ENCODE results near the gene ROCK2.
A peak's percentile ranks its signal among the peaks of the same experiment; 100 is the strongest.
"Not testable (repeated sequence)": the region's sequence is repeated elsewhere in the genome, so short reads cannot be mapped to it uniquely, and the experiment has no call there.

ROCK2 gene

GRCh38 chr2:11337909-11338308 lies 6.5 kb downstream of the ROCK2 start:
- Histone ChIP-seq H3K4me3 (ENCODE audit: low read length) (no peak overlapping the region), H3K27me3 (replicated peaks; ENCODE audit: control insufficient read depth, insufficient read depth, low read length) (no peaks in the 10 kb centered on the region), H3K36me3 (ENCODE audit: control insufficient read depth, insufficient read depth, low read length, severe bottlenecking) (peaks cover 3% of the 10 kb centered on the region), H3K9me3 (ENCODE audit: control insufficient read depth, low read length) (no peaks in the 10 kb centered on the region), H3K4me1 (ENCODE audit: control insufficient read depth, insufficient read depth, low read length) (peaks cover 60% of the 10 kb centered on the region), H3K9ac (ENCODE audit: low read length) (no peak overlapping the region)
- no peak for DNase-seq (ENCODE audit: low read depth)

- no peak overlapping the region for H3K9ac ChIP-seq (ENCODE audit: low read length)
- H3K4me1 ChIP-seq (ENCODE audit: control insufficient read depth, insufficient read depth, low read length) = peaks cover 53% of the 10 kb centered on the region
- no peak overlapping the region for H3K4me3 ChIP-seq (ENCODE audit: low read length)
- no peaks in the 10 kb centered on the region for H3K27me3 ChIP-seq (replicated peaks; ENCODE audit: control insufficient read depth, insufficient read depth, low read length)
- DNase-seq (ENCODE audit: low read depth) = no peak
- H3K9me3 ChIP-seq (ENCODE audit: control insufficient read depth, low read length) = no peaks in the 10 kb centered on the region
- peaks cover 3% of the 10 kb centered on the region for H3K36me3 ChIP-seq (ENCODE audit: control insufficient read depth, insufficient read depth, low read length, severe bottlenecking)
These were observed 8.2 kb downstream of the ROCK2 start for GRCh38 chr2:11336189-11336588.

GRCh38 chr2:11333427-11334183 lies 10.8 kb downstream of the ROCK2 start:
- DNase-seq (ENCODE audit: low read depth) = no peak
- Histone ChIP-seq H3K9me3 (ENCODE audit: control insufficient read depth, low read length) (no peaks in the 10 kb centered on the region), H3K27me3 (replicated peaks; ENCODE audit: control insufficient read depth, insufficient read depth, low read length) (no peaks in the 10 kb centered on the region), H3K4me3 (ENCODE audit: low read length) (no peak overlapping the region), H3K36me3 (ENCODE audit: control insufficient read depth, insufficient read depth, low read length, severe bottlenecking) (peaks cover 3% of the 10 kb centered on the region), H3K4me1 (ENCODE audit: control insufficient read depth, insufficient read depth, low read length) (peaks cover 45% of the 10 kb centered on the region), H3K9ac (ENCODE audit: low read length) (no peak overlapping the region)

GRCh38 chr2:11332596-11332995 lies 11.8 kb downstream of the ROCK2 start:
- H3K9ac ChIP-seq (ENCODE audit: low read length) = no peak overlapping the region
- H3K4me3 ChIP-seq (ENCODE audit: low read length) = no peak overlapping the region
- no peaks in the 10 kb centered on the region for H3K27me3 ChIP-seq (replicated peaks; ENCODE audit: control insufficient read depth, insufficient read depth, low read length)
- H3K4me1 ChIP-seq (ENCODE audit: control insufficient read depth, insufficient read depth, low read length) = peaks cover 42% of the 10 kb centered on the region
- peaks cover 3% of the 10 kb centered on the region for H3K36me3 ChIP-seq (ENCODE audit: control insufficient read depth, insufficient read depth, low read length, severe bottlenecking)
- no peak for DNase-seq (ENCODE audit: low read depth)
- no peaks in the 10 kb centered on the region for H3K9me3 ChIP-seq (ENCODE audit: control insufficient read depth, low read length)

- no peaks in the 10 kb centered on the region for H3K36me3 ChIP-seq (ENCODE audit: control insufficient read depth, insufficient read depth, low read length, severe bottlenecking)
- no peaks in the 10 kb centered on the region for H3K27me3 ChIP-seq (replicated peaks; ENCODE audit: control insufficient read depth, insufficient read depth, low read length)
- no peaks in the 10 kb centered on the region for H3K9me3 ChIP-seq (ENCODE audit: control insufficient read depth, low read length)
- H3K4me1 ChIP-seq (ENCODE audit: control insufficient read depth, insufficient read depth, low read length) = peaks cover 38% of the 10 kb centered on the region
- H3K9ac ChIP-seq (ENCODE audit: low read length) = peak overlapping the region; percentile 76
- H3K4me3 ChIP-seq (ENCODE audit: low read length) = peak overlapping the region; percentile 67
- DNase-seq (ENCODE audit: low read depth) = no peak
These were observed 13.8 kb downstream of the ROCK2 start for GRCh38 chr2:11330457-11331142.

GRCh38 chr2:11329776-11330175 lies 14.7 kb downstream of the ROCK2 start:
- DNase-seq (ENCODE audit: low read depth) = peak; percentile 77
- H3K27me3 ChIP-seq (replicated peaks; ENCODE audit: control insufficient read depth, insufficient read depth, low read length) = no peaks in the 10 kb centered on the region
- no peaks in the 10 kb centered on the region for H3K36me3 ChIP-seq (ENCODE audit: control insufficient read depth, insufficient read depth, low read length, severe bottlenecking)
- peak overlapping the region; percentile 67 for H3K4me3 ChIP-seq (ENCODE audit: low read length)
- peak overlapping the region; percentile 76 for H3K9ac ChIP-seq (ENCODE audit: low read length)
- H3K4me1 ChIP-seq (ENCODE audit: control insufficient read depth, insufficient read depth, low read length) = peaks cover 32% of the 10 kb centered on the region
- H3K9me3 ChIP-seq (ENCODE audit: control insufficient read depth, low read length) = no peaks in the 10 kb centered on the region

- not testable (repeated sequence) for DNase-seq (ENCODE audit: low read depth); H3K9ac ChIP-seq (ENCODE audit: low read length); H3K9me3 ChIP-seq (ENCODE audit: control insufficient read depth, low read length); H3K27me3 ChIP-seq (replicated peaks; ENCODE audit: control insufficient read depth, insufficient read depth, low read length); H3K36me3 ChIP-seq (ENCODE audit: control insufficient read depth, insufficient read depth, low read length, severe bottlenecking); H3K4me3 ChIP-seq (ENCODE audit: low read length)
- peaks cover 22% of the 10 kb centered on the region for H3K4me1 ChIP-seq (ENCODE audit: control insufficient read depth, insufficient read depth, low read length)
These were observed 15.9 kb downstream of the ROCK2 start for GRCh38 chr2:11328522-11328921.

GRCh38 chr2:11327871-11328270 lies 16.6 kb downstream of the ROCK2 start:
- Histone ChIP-seq H3K4me3 (ENCODE audit: low read length) (no peak overlapping the region), H3K9ac (ENCODE audit: low read length) (no peak overlapping the region), H3K9me3 (ENCODE audit: control insufficient read depth, low read length) (no peaks in the 10 kb centered on the region), H3K4me1 (ENCODE audit: control insufficient read depth, insufficient read depth, low read length) (peaks cover 16% of the 10 kb centered on the region), H3K36me3 (ENCODE audit: control insufficient read depth, insufficient read depth, low read length, severe bottlenecking) (no peaks in the 10 kb centered on the region), H3K27me3 (replicated peaks; ENCODE audit: control insufficient read depth, insufficient read depth, low read length) (no peaks in the 10 kb centered on the region)
- DNase-seq (ENCODE audit: low read depth) = no peak

- Histone ChIP-seq H3K27me3 (replicated peaks; ENCODE audit: control insufficient read depth, insufficient read depth, low read length) (no peaks in the 10 kb centered on the region), H3K36me3 (ENCODE audit: control insufficient read depth, insufficient read depth, low read length, severe bottlenecking) (no peaks in the 10 kb centered on the region), H3K9ac (ENCODE audit: low read length) (no peak overlapping the region), H3K9me3 (ENCODE audit: control insufficient read depth, low read length) (no peaks in the 10 kb centered on the region), H3K4me3 (ENCODE audit: low read length) (no peak overlapping the region), H3K4me1 (ENCODE audit: control insufficient read depth, insufficient read depth, low read length) (peaks cover 20% of the 10 kb centered on the region)
- no peak for DNase-seq (ENCODE audit: low read depth)
These were observed 17.7 kb downstream of the ROCK2 start for GRCh38 chr2:11326677-11327211.

GRCh38 chr2:11325961-11326676 lies 18.3 kb downstream of the ROCK2 start:
- no peak for DNase-seq (ENCODE audit: low read depth)

GRCh38 chr2:11321847-11322246 lies 22.6 kb downstream of the ROCK2 start:
- Histone ChIP-seq H3K4me1 (ENCODE audit: control insufficient read depth, insufficient read depth, low read length) (peaks cover 18% of the 10 kb centered on the region), H3K9ac (ENCODE audit: low read length) (no peak overlapping the region), H3K36me3 (ENCODE audit: control insufficient read depth, insufficient read depth, low read length, severe bottlenecking) (no peaks in the 10 kb centered on the region), H3K9me3 (ENCODE audit: control insufficient read depth, low read length) (no peaks in the 10 kb centered on the region), H3K27me3 (replicated peaks; ENCODE audit: control insufficient read depth, insufficient read depth, low read length) (no peaks in the 10 kb centered on the region), H3K4me3 (ENCODE audit: low read length) (no peak overlapping the region)
- no peak for DNase-seq (ENCODE audit: low read depth)

More at GRCh38 chr2:11325961-11326676, 18.3 kb downstream of the ROCK2 start:
- Histone ChIP-seq H3K36me3 (ENCODE audit: control insufficient read depth, insufficient read depth, low read length, severe bottlenecking) (no peaks in the 10 kb centered on the region), H3K4me1 (ENCODE audit: control insufficient read depth, insufficient read depth, low read length) (peaks cover 23% of the 10 kb centered on the region), H3K9ac (ENCODE audit: low read length) (no peak overlapping the region), H3K4me3 (ENCODE audit: low read length) (no peak overlapping the region), H3K9me3 (ENCODE audit: control insufficient read depth, low read length) (no peaks in the 10 kb centered on the region), H3K27me3 (replicated peaks; ENCODE audit: control insufficient read depth, insufficient read depth, low read length) (no peaks in the 10 kb centered on the region)
